HCT116 (cell line): ENCODE measurements around the gene LRRC56. TPM values are rescaled to one million over a fixed set of nuclear protein-coding genes. Genes with fewer than 3 reads are reported as not detected.
A peak's percentile ranks its signal among the peaks of the same experiment; 100 is the strongest.

ENCODE experiments used
- ATAC-seq: fragments of 200-7000 bp; cut with Tn5 transposase; 2 replicates; pipeline ENCODE4 v1.9.1; 2020; ENCODE audit warnings: mild to moderate bottlenecking, moderate library complexity
- BruUV-seq: library from RNA; stranded (reverse); fragments of 400-500 nt; replicated peaks from 2 replicates; lab custom pipeline; 2021; lab: Mats Ljungman, UMichigan
- CTCF ChIA-PET: fragments of 300-600 bp; sonication (Branson Sonifier 250); formaldehyde crosslinking; loops from one replicate; lab custom pipeline; 2021; ENCODE audit warnings: antibody characterized with exemption; lab: Charles Lee
- POLR2A ChIA-PET: fragments of 300-600, 350-600 bp; sonication (Branson Sonifier 250); formaldehyde crosslinking; loops from one replicate; lab custom pipeline; 2021; ENCODE audit warnings: antibody characterized with exemption; lab: Charles Lee
- RAD21 ChIA-PET, 2 experiments: fragments of 300-600 bp; sonication (Branson Sonifier 250); formaldehyde crosslinking; loops; one replicate each; lab custom pipeline; 2023; ENCODE audit warnings: low total read pairs in 2 of 2; ENCODE audit not compliant: uncharacterized antibody in 2 of 2, unreplicated experiment in 2 of 2, low non-redundant PET in 1 of 2; lab: Charles Lee
- DNase-seq: peaks from one replicate; pipeline ENCODE4 v3.0.0-alpha.2; 2010; ENCODE audit warnings: low read depth, low spot score
- H2AFZ ChIP-seq: fragments of 200-600 bp; shearing (Covaris generic), sonication (generic); 2 replicates; pipeline ENCODE4 v1.6.1; 2017; ENCODE audit warnings: low read depth, mixed run types, mixed read lengths, antibody characterized with exemption, low read length; ENCODE audit not compliant: poor library complexity, severe bottlenecking
- H3K27ac ChIP-seq: 2 replicates; pipeline ENCODE4 v1.5.1; 2012; ENCODE audit warnings: low read depth, low read length
- H3K27me3 ChIP-seq: fragments of 200-600 bp; sonication (generic); 2 replicates; pipeline ENCODE4 v1.6.1; 2016; ENCODE audit warnings: mixed run types, low read length, mixed read lengths; ENCODE audit not compliant: insufficient read depth
- H3K36me3 ChIP-seq, 2 experiments: fragments of 200-500 bp in 1 of 2; fragments of 200-600 bp in 1 of 2; sonication (Bioruptor generic) in 1 of 2; sonication (generic) in 1 of 2; 2 replicates each; pipeline versions ENCODE4 v1.5.1 to v1.6.1; 2014 to 2016; ENCODE audit warnings: low read length in 2 of 2, inconsistent platforms in 1 of 2, mixed read lengths in 1 of 2, mixed run types in 1 of 2; ENCODE audit not compliant: insufficient read depth in 2 of 2, control insufficient read depth in 1 of 2
- H3K4me1 ChIP-seq, 2 experiments: fragments of 200-600 bp in 1 of 2; sonication (generic) in 1 of 2; 2 replicates each; pipeline versions ENCODE4 v1.5.1 to v1.6.1; 2012 to 2017; ENCODE audit warnings: low read length in 2 of 2, inconsistent platforms in 1 of 2, mild to moderate bottlenecking in 1 of 2, mixed read lengths in 1 of 2, mixed run types in 1 of 2, moderate library complexity in 1 of 2; ENCODE audit not compliant: insufficient read depth in 2 of 2, control insufficient read depth in 1 of 2
- H3K4me2 ChIP-seq: fragments of 200-600 bp; sonication (generic); 2 replicates; pipeline ENCODE4 v1.6.1; 2017; ENCODE audit warnings: mixed run types, low read length, mixed read lengths
- H3K4me3 ChIP-seq, 2 experiments: fragments of 200-600 bp in 1 of 2; sonication (generic) in 1 of 2; replicated peaks in 1 of 2; 2 replicates each; pipeline ENCODE4 v1.5.1; 2011 to 2016; ENCODE audit warnings: low read length in 2 of 2, control low read depth in 1 of 2, low read depth in 1 of 2, mild to moderate bottlenecking in 1 of 2, mixed read lengths in 1 of 2, mixed run types in 1 of 2
- H3K79me2 ChIP-seq: fragments of 200-600 bp; sonication (generic); 2 replicates; pipeline ENCODE4 v1.6.1; 2017; ENCODE audit warnings: mild to moderate bottlenecking, mixed run types, low read length, moderate library complexity, mixed read lengths; ENCODE audit not compliant: insufficient read depth
- H3K9ac ChIP-seq: fragments of 200-600 bp; sonication (generic); 2 replicates; pipeline ENCODE4 v1.6.1; 2016; ENCODE audit warnings: low read length, mixed read lengths
- H3K9me2 ChIP-seq: fragments of 200-600 bp; sonication (generic), shearing (Covaris generic); 2 replicates; pipeline ENCODE4 v1.6.1; 2017; ENCODE audit warnings: mixed run types, mild to moderate bottlenecking, moderate library complexity; ENCODE audit not compliant: insufficient read depth
- H3K9me3 ChIP-seq, 2 experiments: fragments of 200-500 bp in 1 of 2; fragments of 200-600 bp in 1 of 2; sonication (Bioruptor generic) in 1 of 2; sonication (generic) in 1 of 2; 2 replicates each; pipeline ENCODE4 v1.6.1; 2014 to 2017; ENCODE audit warnings: low read length in 2 of 2, mixed read lengths in 2 of 2, inconsistent platforms in 1 of 2, low read depth in 1 of 2, mild to moderate bottlenecking in 1 of 2, mixed run types in 1 of 2, moderate library complexity in 1 of 2; ENCODE audit not compliant: control insufficient read depth in 1 of 2, insufficient read depth in 1 of 2
- H4K20me1 ChIP-seq: fragments of 200-600 bp; sonication (generic), shearing (Covaris generic); 2 replicates; pipeline ENCODE4 v1.6.1; 2017; ENCODE audit warnings: mixed run types, mild to moderate bottlenecking, moderate library complexity; ENCODE audit not compliant: insufficient read depth
- CBX3 ChIP-seq: IDR thresholded peaks from 2 replicates; pipeline ENCODE4 v1.6.1; 2012; ENCODE audit warnings: low read depth
- EGR1 ChIP-seq: IDR thresholded peaks from 2 replicates; pipeline ENCODE4 v1.6.1; 2012; ENCODE audit warnings: low read depth
- ELF1 ChIP-seq: IDR thresholded peaks from 2 replicates; pipeline ENCODE4 v1.6.1; 2012; ENCODE audit warnings: low read depth, borderline replicate concordance
- EZH2 ChIP-seq: fragments of 200-600 bp; sonication (generic); IDR thresholded peaks from 2 replicates; pipeline ENCODE4 v1.6.1; 2017; ENCODE audit warnings: antibody characterized with exemption, mixed run types
- EZH2phosphoT487 ChIP-seq: fragments of 200-600 bp; IDR thresholded peaks from 2 replicates; pipeline ENCODE4 v1.6.1; 2018; ENCODE audit warnings: antibody characterized with exemption, borderline replicate concordance
- FOSL1 ChIP-seq: IDR thresholded peaks from 2 replicates; pipeline ENCODE4 v1.6.1; 2012; ENCODE audit warnings: low read depth
- JUND ChIP-seq: IDR thresholded peaks from 2 replicates; pipeline ENCODE4 v1.6.1; 2012
- POLR2AphosphoS5 ChIP-seq: IDR thresholded peaks from 2 replicates; pipeline ENCODE4 v1.6.1; 2011; ENCODE audit warnings: mild to moderate bottlenecking, low read depth, low read length, moderate library complexity
- RAD21 ChIP-seq: IDR thresholded peaks from 2 replicates; pipeline ENCODE4 v1.6.1; 2012; ENCODE audit warnings: low read depth, mild to moderate bottlenecking
- SIN3A ChIP-seq: IDR thresholded peaks from 2 replicates; pipeline ENCODE4 v1.6.1; 2012; ENCODE audit warnings: low read depth
- SP1 ChIP-seq: IDR thresholded peaks from 2 replicates; pipeline ENCODE4 v1.6.1; 2012; ENCODE audit warnings: low read depth
- SRF ChIP-seq: IDR thresholded peaks from 2 replicates; pipeline ENCODE4 v1.6.1; 2012; ENCODE audit warnings: low read depth
- YY1 ChIP-seq: IDR thresholded peaks from 2 replicates; pipeline ENCODE4 v1.6.1; 2011; ENCODE audit warnings: low read length, low read depth, moderate library complexity, mild to moderate bottlenecking; ENCODE audit not compliant: insufficient replicate concordance; ENCODE audit errors: extremely low read depth
- ZFX ChIP-seq: fragments of 450-650 bp; IDR thresholded peaks from 2 replicates; pipeline ENCODE4 v1.6.1; 2017
- ZNF274 ChIP-seq: fragments of 200-500 bp; sonication (Bioruptor generic); IDR thresholded peaks from 2 replicates; pipeline ENCODE4 v1.6.1; 2014; ENCODE audit warnings: mild to moderate bottlenecking, low read depth, low read length, inconsistent platforms
- intact Hi-C: fragments of 100-400 bp; cut with micrococcal nuclease; formaldehyde crosslinking; loops from 2 replicates; pipeline ENCODE4 v1.10.0; 2022
- total RNA-seq: library from RNA; stranded (reverse); gene quantifications from one replicate; pipeline ENCODE4 v1.2.1, GENCODE V29; 2021; ENCODE audit not compliant: unreplicated experiment
- TF ChIP-seq, protein P1 (sequence below): IDR thresholded peaks from 2 replicates; pipeline ENCODE4 v1.6.1; 2011; ENCODE audit warnings: mild to moderate bottlenecking, low read length, moderate library complexity; ENCODE audit not compliant: insufficient replicate concordance; ENCODE audit errors: extremely low read depth
- TF ChIP-seq, protein P2 (sequence below), 3 experiments: fragments of 200-600 bp in 1 of 3; sonication (generic) in 1 of 3; IDR thresholded peaks in 2 of 3; conservative IDR thresholded peaks in 1 of 3; 2 replicates each; pipeline ENCODE4 v1.5.1; 2012 to 2017; ENCODE audit warnings: low read depth in 2 of 3, low read length in 2 of 3, antibody characterized with exemption in 1 of 3, borderline replicate concordance in 1 of 3, control low read depth in 1 of 3, mild to moderate bottlenecking in 1 of 3, mixed read lengths in 1 of 3, mixed run types in 1 of 3, moderate library complexity in 1 of 3; ENCODE audit not compliant: insufficient read depth in 1 of 3

LRRC56 gene
- total RNA-seq, 1 experiment from 2014 or later = 9.1 TPM

DNA sequence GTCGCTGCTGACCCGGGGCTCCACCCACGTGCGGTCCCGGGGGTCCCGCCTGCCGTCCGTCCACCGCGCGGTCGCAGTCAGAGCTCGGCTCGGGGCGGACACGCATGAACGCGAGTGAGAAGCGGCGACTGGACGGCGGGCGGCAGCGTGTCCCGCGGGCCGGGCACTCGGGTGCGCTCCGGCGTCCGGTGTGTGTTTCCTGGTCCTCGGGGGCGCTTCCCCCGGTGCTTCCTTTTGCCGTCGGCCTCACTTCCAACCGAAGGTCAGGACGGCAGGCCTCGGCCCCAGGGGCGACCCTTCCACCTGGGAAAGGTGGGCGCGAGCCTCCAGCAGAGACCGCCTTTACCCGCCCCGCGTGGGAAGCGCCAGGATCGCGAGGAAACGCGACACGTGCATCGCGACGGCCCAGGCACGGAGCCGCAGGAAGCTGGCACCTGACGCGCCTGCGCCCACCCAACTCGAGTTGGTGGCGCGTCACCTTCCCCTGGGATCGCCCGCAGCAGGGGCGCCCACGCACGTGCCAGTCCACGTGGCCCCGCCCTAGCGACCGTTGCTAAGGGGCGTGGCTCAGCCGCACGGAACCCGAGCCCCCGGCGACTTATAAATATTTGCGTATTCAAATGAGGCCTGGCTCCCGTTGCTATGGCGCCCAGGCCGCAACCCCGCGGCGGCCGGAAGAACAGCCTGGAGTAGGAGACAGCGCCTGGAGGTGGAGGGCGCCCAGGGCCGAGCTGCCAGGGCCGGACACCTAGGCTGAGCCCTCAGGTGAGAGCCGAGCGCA, at the start of gene LRRC56 (continued):
- TF ChIP-seq, protein P1, sequence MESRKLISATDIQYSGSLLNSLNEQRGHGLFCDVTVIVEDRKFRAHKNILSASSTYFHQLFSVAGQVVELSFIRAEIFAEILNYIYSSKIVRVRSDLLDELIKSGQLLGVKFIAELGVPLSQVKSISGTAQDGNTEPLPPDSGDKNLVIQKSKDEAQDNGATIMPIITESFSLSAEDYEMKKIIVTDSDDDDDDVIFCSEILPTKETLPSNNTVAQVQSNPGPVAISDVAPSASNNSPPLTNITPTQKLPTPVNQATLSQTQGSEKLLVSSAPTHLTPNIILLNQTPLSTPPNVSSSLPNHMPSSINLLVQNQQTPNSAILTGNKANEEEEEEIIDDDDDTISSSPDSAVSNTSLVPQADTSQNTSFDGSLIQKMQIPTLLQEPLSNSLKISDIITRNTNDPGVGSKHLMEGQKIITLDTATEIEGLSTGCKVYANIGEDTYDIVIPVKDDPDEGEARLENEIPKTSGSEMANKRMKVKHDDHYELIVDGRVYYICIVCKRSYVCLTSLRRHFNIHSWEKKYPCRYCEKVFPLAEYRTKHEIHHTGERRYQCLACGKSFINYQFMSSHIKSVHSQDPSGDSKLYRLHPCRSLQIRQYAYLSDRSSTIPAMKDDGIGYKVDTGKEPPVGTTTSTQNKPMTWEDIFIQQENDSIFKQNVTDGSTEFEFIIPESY = no peak
- TF ChIP-seq JUND (no peak; the same call in 1 of the 2 replicates), YY1 (no peak), EZH2phosphoT487 (no peak), SIN3A (peak; percentile 63; the same call in 1 of the 2 replicates), EZH2 (no peak)

DNA sequence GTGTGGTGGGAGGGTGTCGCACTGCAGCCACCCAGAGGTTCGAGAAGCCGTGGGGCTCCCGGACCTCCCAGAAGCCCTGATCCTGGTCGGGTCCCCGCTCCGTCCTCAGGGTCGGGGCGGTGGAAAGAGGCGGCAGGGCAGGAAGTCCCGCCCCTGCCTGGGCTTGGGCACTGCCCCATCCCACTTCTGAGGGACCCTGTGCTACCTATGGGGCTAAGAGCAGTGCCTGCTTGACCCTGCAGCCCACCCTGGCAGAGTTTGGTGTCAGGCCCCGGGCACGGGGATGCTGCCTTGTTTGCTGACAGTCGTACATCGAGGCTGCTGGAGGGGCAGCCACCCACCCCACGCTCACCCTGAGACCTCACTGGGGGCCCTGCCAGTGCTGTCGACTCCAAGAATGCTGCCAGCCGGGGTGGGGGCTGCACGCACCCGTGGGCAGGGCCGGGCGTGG, 49.7 kb upstream of the LRRC56 start:
- ATAC-seq (no peak), DNase-seq (no peak)
- intact Hi-C loops = no loop called here
- Histone ChIP-seq H3K79me2 (peaks cover 13% of the 10 kb centered on the region), H2AFZ (no peak overlapping the region), H3K9me2 (no peaks in the 10 kb centered on the region), H3K9ac (no peak overlapping the region), H3K4me2 (no peak overlapping the region), H3K4me1 (no peaks in the 10 kb centered on the region), H3K9me3 (no peaks in the 10 kb centered on the region), H3K4me3 (no peak overlapping the region), H4K20me1 (no peaks in the 10 kb centered on the region), H3K27me3 (no peaks in the 10 kb centered on the region), H3K36me3 (no peaks in the 10 kb centered on the region), H3K27ac (no peak overlapping the region)
- ChIA-PET POLR2A (no interaction called here), CTCF (no interaction called here), RAD21 (no interaction called here)
- BruUV-seq = no TSS peak
- TF ChIP-seq, protein P1 = no peak
- TF ChIP-seq ZNF274 = no peak
- TF ChIP-seq SIN3A = no peak
- no peak for TF ChIP-seq SP1
- TF ChIP-seq EGR1 = no peak
- TF ChIP-seq ELF1 = no peak
- no peak for TF ChIP-seq CBX3
- TF ChIP-seq JUND = no peak
- TF ChIP-seq POLR2AphosphoS5 = no peak
- no peak for TF ChIP-seq FOSL1
- no peak for TF ChIP-seq EZH2
- no peak for TF ChIP-seq SRF
- TF ChIP-seq, protein P2, sequence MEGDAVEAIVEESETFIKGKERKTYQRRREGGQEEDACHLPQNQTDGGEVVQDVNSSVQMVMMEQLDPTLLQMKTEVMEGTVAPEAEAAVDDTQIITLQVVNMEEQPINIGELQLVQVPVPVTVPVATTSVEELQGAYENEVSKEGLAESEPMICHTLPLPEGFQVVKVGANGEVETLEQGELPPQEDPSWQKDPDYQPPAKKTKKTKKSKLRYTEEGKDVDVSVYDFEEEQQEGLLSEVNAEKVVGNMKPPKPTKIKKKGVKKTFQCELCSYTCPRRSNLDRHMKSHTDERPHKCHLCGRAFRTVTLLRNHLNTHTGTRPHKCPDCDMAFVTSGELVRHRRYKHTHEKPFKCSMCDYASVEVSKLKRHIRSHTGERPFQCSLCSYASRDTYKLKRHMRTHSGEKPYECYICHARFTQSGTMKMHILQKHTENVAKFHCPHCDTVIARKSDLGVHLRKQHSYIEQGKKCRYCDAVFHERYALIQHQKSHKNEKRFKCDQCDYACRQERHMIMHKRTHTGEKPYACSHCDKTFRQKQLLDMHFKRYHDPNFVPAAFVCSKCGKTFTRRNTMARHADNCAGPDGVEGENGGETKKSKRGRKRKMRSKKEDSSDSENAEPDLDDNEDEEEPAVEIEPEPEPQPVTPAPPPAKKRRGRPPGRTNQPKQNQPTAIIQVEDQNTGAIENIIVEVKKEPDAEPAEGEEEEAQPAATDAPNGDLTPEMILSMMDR (IDR thresholded peaks at IDR 0.05 in 2 of 3, conservative IDR thresholded peaks at IDR 0.05 in 1 of 3; ENCODE audit: borderline replicate concordance in 1 of 3, insufficient read depth in 1 of 3, low read depth in 2 of 3, low read length in 2 of 3) = no peak
- no peak for TF ChIP-seq ZFX
- no peak for TF ChIP-seq RAD21
